ENCODE measurements around the gene TCF7L2. TPM values are rescaled to one million over a fixed set of nuclear protein-coding genes. Genes with fewer than 3 reads are reported as not detected.
"Not testable (repeated sequence)": the region's sequence is repeated elsewhere in the genome, so short reads cannot be mapped to it uniquely, and the experiment has no call there.

The TCF7L2 gene
- total and polyA plus RNA-seq, 9 of the 15 experiments (the other 6 are each of a cell fraction or from before 2014, with no cell fraction given) = 0.32 to 2.8 (median 0.92) TPM

GRCh38 chr10:113064039-113064438 lies 114.0 kb downstream of the TCF7L2 start:
- ChIA-PET POLR2A (no interaction called here), CTCF (ENCODE audit: low intra/inter-chr PET ratio) (no interaction called here)
- ATAC-seq (no peak), DNase-seq (ENCODE audit: extremely low read depth in 1 of 4, low spot score in 3 of 4) (no peak), FAIRE-seq (no peak)
- in situ Hi-C loops (cut with MboI) (no loop called here), intact Hi-C loops (cut with micrococcal nuclease) (loop anchor here (5.0 kb wide), 1 partner anchor 112 kb away; the partner anchor contains the start of gene TCF7L2)
- 47% methylated on average over 4 of the region's 5 CpGs for WGBS (ENCODE audit: insufficient coverage, low coverage, missing lambda C conversion rate)
- H3K9me1 ChIP-seq (ENCODE audit: control insufficient read depth, insufficient read depth, low read length) = no peaks in the 10 kb centered on the region
- no peak overlapping the region for H3K4me3 ChIP-seq
- H3K79me2 ChIP-seq (ENCODE audit: control insufficient read depth, insufficient read depth, low read length) = no peaks in the 10 kb centered on the region
- no peaks in the 10 kb centered on the region for H3K9me3 ChIP-seq (replicated peaks; ENCODE audit: control insufficient read depth, insufficient read depth, low read depth, low read length)
- no peaks in the 10 kb centered on the region for H3K27me3 ChIP-seq (ENCODE audit: control insufficient read depth in 2 of 2, insufficient read depth in 2 of 2, low read length in 2 of 2)
- peak overlapping the region in 1 of 2 experiments; percentile 62; a peak in 2 of 4 replicates for H3K9ac ChIP-seq (ENCODE audit: insufficient read depth in 1 of 2, low read depth in 2 of 2, low read length in 2 of 2)
- no TSS peak for BruUV-seq (replicated peaks)
- no peaks in the 10 kb centered on the region for H4K20me1 ChIP-seq (replicated peaks; ENCODE audit: control insufficient read depth, insufficient read depth, low read length)
- H3K4me1 ChIP-seq (replicated peaks in 1 of 2; ENCODE audit: control insufficient read depth in 2 of 2, insufficient read depth in 2 of 2, low read length in 2 of 2) = peaks cover 14 to 51% of the 10 kb centered on the region in 2 experiments
- H3K36me3 ChIP-seq (ENCODE audit: control insufficient read depth, insufficient read depth, low read length) = no peaks in the 10 kb centered on the region; the same call in 2 of the 3 replicates
- peak overlapping the region; percentile 82 for H3K4me2 ChIP-seq (ENCODE audit: insufficient read depth, low read length)
- peak overlapping the region; percentile 79 for H3K27ac ChIP-seq (ENCODE audit: extremely low read depth, low read depth, low read length)
- H2AFZ ChIP-seq (ENCODE audit: low read depth, low read length) = peak overlapping the region; percentile 82
- TF ChIP-seq CHD2 (IDR thresholded peaks at IDR 0.05; ENCODE audit: low read depth, low read length) = no peak
- TF ChIP-seq, protein P1, sequence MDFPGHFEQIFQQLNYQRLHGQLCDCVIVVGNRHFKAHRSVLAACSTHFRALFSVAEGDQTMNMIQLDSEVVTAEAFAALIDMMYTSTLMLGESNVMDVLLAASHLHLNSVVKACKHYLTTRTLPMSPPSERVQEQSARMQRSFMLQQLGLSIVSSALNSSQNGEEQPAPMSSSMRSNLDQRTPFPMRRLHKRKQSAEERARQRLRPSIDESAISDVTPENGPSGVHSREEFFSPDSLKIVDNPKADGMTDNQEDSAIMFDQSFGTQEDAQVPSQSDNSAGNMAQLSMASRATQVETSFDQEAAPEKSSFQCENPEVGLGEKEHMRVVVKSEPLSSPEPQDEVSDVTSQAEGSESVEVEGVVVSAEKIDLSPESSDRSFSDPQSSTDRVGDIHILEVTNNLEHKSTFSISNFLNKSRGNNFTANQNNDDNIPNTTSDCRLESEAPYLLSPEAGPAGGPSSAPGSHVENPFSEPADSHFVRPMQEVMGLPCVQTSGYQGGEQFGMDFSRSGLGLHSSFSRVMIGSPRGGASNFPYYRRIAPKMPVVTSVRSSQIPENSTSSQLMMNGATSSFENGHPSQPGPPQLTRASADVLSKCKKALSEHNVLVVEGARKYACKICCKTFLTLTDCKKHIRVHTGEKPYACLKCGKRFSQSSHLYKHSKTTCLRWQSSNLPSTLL (IDR thresholded peaks at IDR 0.05) = 0 out of 2 replicates have a peak, but pooled peaks have one; percentile 1

GRCh38 chr10:113066120-113066519 lies 116.1 kb downstream of the TCF7L2 start:
- H3K4me1 ChIP-seq (replicated peaks in 1 of 2; ENCODE audit: control insufficient read depth in 2 of 2, insufficient read depth in 2 of 2, low read length in 2 of 2) = peaks cover 6 to 38% of the 10 kb centered on the region in 2 experiments
- FAIRE-seq; H3K4me3 ChIP-seq; CTCF ChIA-PET (ENCODE audit: low intra/inter-chr PET ratio); H3K27me3 ChIP-seq (ENCODE audit: control insufficient read depth in 2 of 2, insufficient read depth in 2 of 2, low read length in 2 of 2); H3K79me2 ChIP-seq (ENCODE audit: control insufficient read depth, insufficient read depth, low read length); DNase-seq (ENCODE audit: extremely low read depth in 1 of 4, low spot score in 3 of 4); H3K9me3 ChIP-seq (replicated peaks; ENCODE audit: control insufficient read depth, insufficient read depth, low read depth, low read length); H3K36me3 ChIP-seq (ENCODE audit: control insufficient read depth, insufficient read depth, low read length); in situ Hi-C loops (cut with MboI); H3K27ac ChIP-seq (ENCODE audit: extremely low read depth, low read depth, low read length); BruUV-seq (replicated peaks); H2AFZ ChIP-seq (ENCODE audit: low read depth, low read length); intact Hi-C loops (cut with micrococcal nuclease); H4K20me1 ChIP-seq (replicated peaks; ENCODE audit: control insufficient read depth, insufficient read depth, low read length); H3K9me1 ChIP-seq (ENCODE audit: control insufficient read depth, insufficient read depth, low read length); H3K9ac ChIP-seq (ENCODE audit: insufficient read depth in 1 of 2, low read depth in 2 of 2, low read length in 2 of 2); H3K4me2 ChIP-seq (ENCODE audit: insufficient read depth, low read length); ATAC-seq: not testable (repeated sequence)
- 90% methylated on average over 5 of the region's 8 CpGs for WGBS (ENCODE audit: insufficient coverage, low coverage, missing lambda C conversion rate)
- POLR2A ChIA-PET = interaction anchor here (0.7 kb wide), 1 partner anchor 116 kb away, joined by 3 read pairs; no protein-coding TSS in a partner anchor
